ENCODE results near the gene TRAM2. TPM values are rescaled to one million over a fixed set of nuclear protein-coding genes. Genes with fewer than 3 reads are reported as not detected.

The TRAM2 gene
- total RNA-seq, 1 experiment from 2014 or later, result 13.4 TPM

DNA sequence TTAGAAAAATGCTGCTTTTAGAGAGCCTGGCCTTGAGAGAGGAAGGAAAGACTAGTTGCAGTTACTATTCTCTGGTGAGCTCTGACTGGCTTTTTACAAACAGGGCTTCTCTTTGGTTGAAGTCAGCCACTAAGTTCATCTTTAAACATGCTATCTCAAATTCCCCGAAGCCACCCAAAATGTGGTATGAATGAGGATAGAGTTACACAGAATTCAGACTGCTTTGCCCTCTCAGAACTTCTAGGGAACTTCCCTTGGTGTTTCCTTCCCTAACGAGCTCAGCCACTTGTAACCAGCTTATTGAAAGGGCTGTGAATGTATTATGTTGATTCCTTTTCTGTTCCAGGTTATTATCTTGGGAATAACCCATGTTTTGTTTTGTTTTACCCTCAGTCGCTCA is 83.2 kb downstream of the TRAM2 start (continued):
- TF ChIP-seq, protein P1, sequence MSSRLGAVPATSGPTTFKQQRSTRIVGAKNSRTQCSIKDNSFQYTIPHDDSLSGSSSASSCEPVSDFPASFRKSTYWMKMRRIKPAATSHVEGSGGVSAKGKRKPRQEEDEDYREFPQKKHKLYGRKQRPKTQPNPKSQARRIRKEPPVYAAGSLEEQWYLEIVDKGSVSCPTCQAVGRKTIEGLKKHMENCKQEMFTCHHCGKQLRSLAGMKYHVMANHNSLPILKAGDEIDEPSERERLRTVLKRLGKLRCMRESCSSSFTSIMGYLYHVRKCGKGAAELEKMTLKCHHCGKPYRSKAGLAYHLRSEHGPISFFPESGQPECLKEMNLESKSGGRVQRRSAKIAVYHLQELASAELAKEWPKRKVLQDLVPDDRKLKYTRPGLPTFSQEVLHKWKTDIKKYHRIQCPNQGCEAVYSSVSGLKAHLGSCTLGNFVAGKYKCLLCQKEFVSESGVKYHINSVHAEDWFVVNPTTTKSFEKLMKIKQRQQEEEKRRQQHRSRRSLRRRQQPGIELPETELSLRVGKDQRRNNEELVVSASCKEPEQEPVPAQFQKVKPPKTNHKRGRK (CRISPR knock-in tag; IDR thresholded peaks at IDR 0.05; ENCODE audit: borderline replicate concordance), result no peak
- TF ChIP-seq NFYB (CRISPR knock-in tag; conservative IDR thresholded peaks at IDR 0.05; ENCODE audit: low read depth) (no peak), JUN (CRISPR knock-in tag; IDR thresholded peaks at IDR 0.05) (no peak), ZNF423 (CRISPR knock-in tag; IDR thresholded peaks at IDR 0.05) (no peak)
- TF ChIP-seq, protein P2, sequence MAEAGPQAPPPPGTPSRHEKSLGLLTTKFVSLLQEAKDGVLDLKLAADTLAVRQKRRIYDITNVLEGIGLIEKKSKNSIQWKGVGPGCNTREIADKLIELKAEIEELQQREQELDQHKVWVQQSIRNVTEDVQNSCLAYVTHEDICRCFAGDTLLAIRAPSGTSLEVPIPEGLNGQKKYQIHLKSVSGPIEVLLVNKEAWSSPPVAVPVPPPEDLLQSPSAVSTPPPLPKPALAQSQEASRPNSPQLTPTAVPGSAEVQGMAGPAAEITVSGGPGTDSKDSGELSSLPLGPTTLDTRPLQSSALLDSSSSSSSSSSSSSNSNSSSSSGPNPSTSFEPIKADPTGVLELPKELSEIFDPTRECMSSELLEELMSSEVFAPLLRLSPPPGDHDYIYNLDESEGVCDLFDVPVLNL (CRISPR knock-in tag; IDR thresholded peaks at IDR 0.05; ENCODE audit: borderline replicate concordance, low read depth), result no peak

DNA sequence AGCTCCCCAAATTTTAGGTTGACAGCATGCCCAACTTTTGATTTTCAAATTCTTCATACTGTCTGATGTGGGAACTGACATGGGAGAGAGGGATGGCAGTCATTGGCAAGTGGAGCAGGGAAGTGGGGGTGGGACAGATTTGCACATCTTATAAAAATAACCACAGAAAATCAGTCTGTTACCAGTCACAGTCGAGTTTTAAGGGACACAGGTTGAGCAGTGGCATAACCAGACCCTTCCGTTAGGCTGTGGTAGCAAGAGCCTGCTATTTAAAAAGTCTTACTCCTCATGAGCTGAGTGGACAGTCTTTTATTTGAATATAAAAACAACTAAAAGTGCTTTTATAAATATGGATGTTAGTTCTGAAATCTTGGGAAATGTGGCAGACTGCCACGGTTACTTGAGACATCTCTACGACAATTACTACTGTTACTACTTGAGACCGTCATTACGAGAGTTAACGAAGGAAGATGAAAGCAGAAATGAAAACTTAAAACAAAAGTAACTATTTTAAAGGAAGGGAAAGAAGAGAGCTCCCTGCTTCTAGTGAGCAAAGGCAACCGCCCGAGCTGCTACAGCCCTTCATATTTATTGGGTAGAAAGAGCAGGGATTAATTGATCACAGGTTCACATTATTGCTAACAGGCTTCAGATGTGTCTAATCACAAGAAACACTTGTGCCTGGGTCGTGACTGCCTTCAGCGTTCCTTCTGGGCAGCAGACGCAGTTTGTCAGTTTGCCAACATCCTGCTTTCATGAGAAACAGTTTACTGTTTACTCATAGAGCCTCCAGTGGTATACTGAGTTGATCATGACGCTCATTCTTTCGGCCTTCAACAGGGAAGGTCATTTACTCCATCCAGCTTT is 85.4 kb downstream of the TRAM2 start:
- ChIA-PET CTCF (interaction anchor here (0.7 kb wide), 1 partner anchor 84 kb away, joined by 3 read pairs; no protein-coding TSS in a partner anchor), POLR2A (no interaction called here)
- DNase-seq (ENCODE audit: low spot score), result no peak
- no peak for ATAC-seq
- no peak overlapping the region for H3K4me3 Mint-ChIP-seq
- peaks cover 12% of the 10 kb centered on the region for H3K9me3 Mint-ChIP-seq
- H3K27me3 Mint-ChIP-seq (ENCODE audit: low read depth), result no peaks in the 10 kb centered on the region
- H3K27ac Mint-ChIP-seq, result no peak overlapping the region
- no peaks in the 10 kb centered on the region for H3K4me1 Mint-ChIP-seq
- peaks cover 11% of the 10 kb centered on the region for H3K36me3 Mint-ChIP-seq
- TF ChIP-seq PRRX2 (CRISPR knock-in tag; IDR thresholded peaks at IDR 0.05), result no peak
- no peak for TF ChIP-seq ZNF317 (CRISPR knock-in tag; IDR thresholded peaks at IDR 0.05; ENCODE audit: borderline replicate concordance, low read depth)
- TF ChIP-seq ZNF219 (CRISPR knock-in tag; IDR thresholded peaks at IDR 0.05; ENCODE audit: borderline replicate concordance), result no peak
- no peak for TF ChIP-seq NR1H2 (CRISPR knock-in tag; IDR thresholded peaks at IDR 0.05)
- TF ChIP-seq, protein P3, sequence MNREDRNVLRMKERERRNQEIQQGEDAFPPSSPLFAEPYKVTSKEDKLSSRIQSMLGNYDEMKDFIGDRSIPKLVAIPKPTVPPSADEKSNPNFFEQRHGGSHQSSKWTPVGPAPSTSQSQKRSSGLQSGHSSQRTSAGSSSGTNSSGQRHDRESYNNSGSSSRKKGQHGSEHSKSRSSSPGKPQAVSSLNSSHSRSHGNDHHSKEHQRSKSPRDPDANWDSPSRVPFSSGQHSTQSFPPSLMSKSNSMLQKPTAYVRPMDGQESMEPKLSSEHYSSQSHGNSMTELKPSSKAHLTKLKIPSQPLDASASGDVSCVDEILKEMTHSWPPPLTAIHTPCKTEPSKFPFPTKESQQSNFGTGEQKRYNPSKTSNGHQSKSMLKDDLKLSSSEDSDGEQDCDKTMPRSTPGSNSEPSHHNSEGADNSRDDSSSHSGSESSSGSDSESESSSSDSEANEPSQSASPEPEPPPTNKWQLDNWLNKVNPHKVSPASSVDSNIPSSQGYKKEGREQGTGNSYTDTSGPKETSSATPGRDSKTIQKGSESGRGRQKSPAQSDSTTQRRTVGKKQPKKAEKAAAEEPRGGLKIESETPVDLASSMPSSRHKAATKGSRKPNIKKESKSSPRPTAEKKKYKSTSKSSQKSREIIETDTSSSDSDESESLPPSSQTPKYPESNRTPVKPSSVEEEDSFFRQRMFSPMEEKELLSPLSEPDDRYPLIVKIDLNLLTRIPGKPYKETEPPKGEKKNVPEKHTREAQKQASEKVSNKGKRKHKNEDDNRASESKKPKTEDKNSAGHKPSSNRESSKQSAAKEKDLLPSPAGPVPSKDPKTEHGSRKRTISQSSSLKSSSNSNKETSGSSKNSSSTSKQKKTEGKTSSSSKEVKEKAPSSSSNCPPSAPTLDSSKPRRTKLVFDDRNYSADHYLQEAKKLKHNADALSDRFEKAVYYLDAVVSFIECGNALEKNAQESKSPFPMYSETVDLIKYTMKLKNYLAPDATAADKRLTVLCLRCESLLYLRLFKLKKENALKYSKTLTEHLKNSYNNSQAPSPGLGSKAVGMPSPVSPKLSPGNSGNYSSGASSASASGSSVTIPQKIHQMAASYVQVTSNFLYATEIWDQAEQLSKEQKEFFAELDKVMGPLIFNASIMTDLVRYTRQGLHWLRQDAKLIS (CRISPR knock-in tag; IDR thresholded peaks at IDR 0.05; ENCODE audit: borderline replicate concordance), result no peak
- TF ChIP-seq, protein P4, sequence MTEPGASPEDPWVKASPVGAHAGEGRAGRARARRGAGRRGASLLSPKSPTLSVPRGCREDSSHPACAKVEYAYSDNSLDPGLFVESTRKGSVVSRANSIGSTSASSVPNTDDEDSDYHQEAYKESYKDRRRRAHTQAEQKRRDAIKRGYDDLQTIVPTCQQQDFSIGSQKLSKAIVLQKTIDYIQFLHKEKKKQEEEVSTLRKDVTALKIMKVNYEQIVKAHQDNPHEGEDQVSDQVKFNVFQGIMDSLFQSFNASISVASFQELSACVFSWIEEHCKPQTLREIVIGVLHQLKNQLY (CRISPR knock-in tag; IDR thresholded peaks at IDR 0.05), result no peak
- TF ChIP-seq ELF4 (CRISPR knock-in tag; IDR thresholded peaks at IDR 0.05; ENCODE audit: low read depth), result no peak
- TF ChIP-seq, protein P5, sequence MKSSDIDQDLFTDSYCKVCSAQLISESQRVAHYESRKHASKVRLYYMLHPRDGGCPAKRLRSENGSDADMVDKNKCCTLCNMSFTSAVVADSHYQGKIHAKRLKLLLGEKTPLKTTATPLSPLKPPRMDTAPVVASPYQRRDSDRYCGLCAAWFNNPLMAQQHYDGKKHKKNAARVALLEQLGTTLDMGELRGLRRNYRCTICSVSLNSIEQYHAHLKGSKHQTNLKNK (CRISPR knock-in tag; IDR thresholded peaks at IDR 0.05), result no peak
- TF ChIP-seq, protein P6, sequence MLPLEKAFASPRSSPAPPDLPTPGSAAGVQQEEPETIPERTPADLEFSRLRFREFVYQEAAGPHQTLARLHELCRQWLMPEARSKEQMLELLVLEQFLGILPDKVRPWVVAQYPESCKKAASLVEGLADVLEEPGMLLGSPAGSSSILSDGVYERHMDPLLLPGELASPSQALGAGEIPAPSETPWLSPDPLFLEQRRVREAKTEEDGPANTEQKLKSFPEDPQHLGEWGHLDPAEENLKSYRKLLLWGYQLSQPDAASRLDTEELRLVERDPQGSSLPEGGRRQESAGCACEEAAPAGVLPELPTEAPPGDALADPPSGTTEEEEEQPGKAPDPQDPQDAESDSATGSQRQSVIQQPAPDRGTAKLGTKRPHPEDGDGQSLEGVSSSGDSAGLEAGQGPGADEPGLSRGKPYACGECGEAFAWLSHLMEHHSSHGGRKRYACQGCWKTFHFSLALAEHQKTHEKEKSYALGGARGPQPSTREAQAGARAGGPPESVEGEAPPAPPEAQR (CRISPR knock-in tag; IDR thresholded peaks at IDR 0.05), result no peak
- TF ChIP-seq FOXK1 (CRISPR knock-in tag; IDR thresholded peaks at IDR 0.05), result no peak
- TF ChIP-seq ZNF232 (CRISPR knock-in tag; IDR thresholded peaks at IDR 0.05), result no peak
- TF ChIP-seq ZBTB21 (CRISPR knock-in tag; IDR thresholded peaks at IDR 0.05; ENCODE audit: borderline replicate concordance), result no peak
- TF ChIP-seq, protein P7, sequence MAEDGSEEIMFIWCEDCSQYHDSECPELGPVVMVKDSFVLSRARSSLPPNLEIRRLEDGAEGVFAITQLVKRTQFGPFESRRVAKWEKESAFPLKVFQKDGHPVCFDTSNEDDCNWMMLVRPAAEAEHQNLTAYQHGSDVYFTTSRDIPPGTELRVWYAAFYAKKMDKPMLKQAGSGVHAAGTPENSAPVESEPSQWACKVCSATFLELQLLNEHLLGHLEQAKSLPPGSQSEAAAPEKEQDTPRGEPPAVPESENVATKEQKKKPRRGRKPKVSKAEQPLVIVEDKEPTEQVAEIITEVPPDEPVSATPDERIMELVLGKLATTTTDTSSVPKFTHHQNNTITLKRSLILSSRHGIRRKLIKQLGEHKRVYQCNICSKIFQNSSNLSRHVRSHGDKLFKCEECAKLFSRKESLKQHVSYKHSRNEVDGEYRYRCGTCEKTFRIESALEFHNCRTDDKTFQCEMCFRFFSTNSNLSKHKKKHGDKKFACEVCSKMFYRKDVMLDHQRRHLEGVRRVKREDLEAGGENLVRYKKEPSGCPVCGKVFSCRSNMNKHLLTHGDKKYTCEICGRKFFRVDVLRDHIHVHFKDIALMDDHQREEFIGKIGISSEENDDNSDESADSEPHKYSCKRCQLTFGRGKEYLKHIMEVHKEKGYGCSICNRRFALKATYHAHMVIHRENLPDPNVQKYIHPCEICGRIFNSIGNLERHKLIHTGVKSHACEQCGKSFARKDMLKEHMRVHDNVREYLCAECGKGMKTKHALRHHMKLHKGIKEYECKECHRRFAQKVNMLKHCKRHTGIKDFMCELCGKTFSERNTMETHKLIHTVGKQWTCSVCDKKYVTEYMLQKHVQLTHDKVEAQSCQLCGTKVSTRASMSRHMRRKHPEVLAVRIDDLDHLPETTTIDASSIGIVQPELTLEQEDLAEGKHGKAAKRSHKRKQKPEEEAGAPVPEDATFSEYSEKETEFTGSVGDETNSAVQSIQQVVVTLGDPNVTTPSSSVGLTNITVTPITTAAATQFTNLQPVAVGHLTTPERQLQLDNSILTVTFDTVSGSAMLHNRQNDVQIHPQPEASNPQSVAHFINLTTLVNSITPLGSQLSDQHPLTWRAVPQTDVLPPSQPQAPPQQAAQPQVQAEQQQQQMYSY (CRISPR knock-in tag; IDR thresholded peaks at IDR 0.05), result no peak
- no peak for TF ChIP-seq IRF2 (CRISPR knock-in tag; IDR thresholded peaks at IDR 0.05; ENCODE audit: borderline replicate concordance, low read depth)
- TF ChIP-seq, protein P8, sequence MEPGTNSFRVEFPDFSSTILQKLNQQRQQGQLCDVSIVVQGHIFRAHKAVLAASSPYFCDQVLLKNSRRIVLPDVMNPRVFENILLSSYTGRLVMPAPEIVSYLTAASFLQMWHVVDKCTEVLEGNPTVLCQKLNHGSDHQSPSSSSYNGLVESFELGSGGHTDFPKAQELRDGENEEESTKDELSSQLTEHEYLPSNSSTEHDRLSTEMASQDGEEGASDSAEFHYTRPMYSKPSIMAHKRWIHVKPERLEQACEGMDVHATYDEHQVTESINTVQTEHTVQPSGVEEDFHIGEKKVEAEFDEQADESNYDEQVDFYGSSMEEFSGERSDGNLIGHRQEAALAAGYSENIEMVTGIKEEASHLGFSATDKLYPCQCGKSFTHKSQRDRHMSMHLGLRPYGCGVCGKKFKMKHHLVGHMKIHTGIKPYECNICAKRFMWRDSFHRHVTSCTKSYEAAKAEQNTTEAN (CRISPR knock-in tag; IDR thresholded peaks at IDR 0.05), result no peak
